ENCODE results near the gene HLA-DRA. TPM values are rescaled to one million over a fixed set of nuclear protein-coding genes. Genes with fewer than 3 reads are reported as not detected.
"Not testable (repeated sequence)": the region's sequence is repeated elsewhere in the genome, so short reads cannot be mapped to it uniquely, and the experiment has no call there.

HLA-DRA gene
- total and polyA plus RNA-seq, 2 donors from 2014 or later, result 489 to 607 TPM

GRCh38 chr6:32462609-32463008 lies 22.9 kb downstream of the HLA-DRA start:
- Histone ChIP-seq H3K9ac (ENCODE audit: low read length in 3 of 3) (no peak overlapping the region), H3K27me3 (ENCODE audit: control insufficient read depth, insufficient read depth, low read length) (no peaks in the 10 kb centered on the region), H3K9me3 (ENCODE audit: control insufficient read depth in 2 of 3, insufficient read depth in 1 of 3, low read length in 3 of 3) (peaks cover 0 to 2% (median 0%) of the 10 kb centered on the region in 3 donors), H3K4me1 (ENCODE audit: control insufficient read depth in 2 of 3, insufficient read depth in 2 of 3, low read depth in 1 of 3, low read length in 3 of 3) (no peaks in the 10 kb centered on the region), H3K4me3 (ENCODE audit: low read length in 3 of 3) (no peak overlapping the region), H3K27ac (ENCODE audit: low read depth in 2 of 2, low read length in 2 of 2) (no peak overlapping the region), H3K36me3 (ENCODE audit: control insufficient read depth in 2 of 3, insufficient read depth in 3 of 3, low read length in 3 of 3) (no peaks in the 10 kb centered on the region)
- TF ChIP-seq CTCF (IDR thresholded peaks at IDR 0.05; ENCODE audit: borderline replicate concordance, extremely low read depth, insufficient read depth), result no peak
- intact Hi-C loops (cut with DNase I), result no loop called here
- FAIRE-seq, result no peak
- DNase-seq, result peak in 3 of 5 donors; percentile 26 to 78 (median 72)

- intact Hi-C loops (cut with DNase I); DNase-seq; H3K36me3 ChIP-seq (ENCODE audit: control insufficient read depth in 2 of 3, insufficient read depth in 3 of 3, low read length in 3 of 3); H3K4me1 ChIP-seq (ENCODE audit: control insufficient read depth in 2 of 3, insufficient read depth in 2 of 3, low read depth in 1 of 3, low read length in 3 of 3); H3K27me3 ChIP-seq (ENCODE audit: control insufficient read depth, insufficient read depth, low read length); H3K9ac ChIP-seq (ENCODE audit: low read length in 3 of 3); H3K27ac ChIP-seq (ENCODE audit: low read depth in 2 of 2, low read length in 2 of 2); FAIRE-seq; H3K9me3 ChIP-seq (ENCODE audit: control insufficient read depth in 2 of 3, insufficient read depth in 1 of 3, low read length in 3 of 3); H3K4me3 ChIP-seq (ENCODE audit: low read length in 3 of 3): not testable (repeated sequence)
Measured at GRCh38 chr6:32467743-32468503, 28.2 kb downstream of the HLA-DRA start.

- no peak for DNase-seq
- Histone ChIP-seq H3K36me3 (ENCODE audit: control insufficient read depth in 2 of 3, insufficient read depth in 3 of 3, low read length in 3 of 3) (no peaks in the 10 kb centered on the region), H3K27ac (ENCODE audit: low read depth in 2 of 2, low read length in 2 of 2) (peak overlapping the region; percentile 20 to 32), H3K27me3 (ENCODE audit: control insufficient read depth, insufficient read depth, low read length) (no peaks in the 10 kb centered on the region), H3K9me3 (ENCODE audit: control insufficient read depth in 2 of 3, insufficient read depth in 1 of 3, low read length in 3 of 3) (peaks cover 0 to 1% (median 0%) of the 10 kb centered on the region in 3 donors), H3K4me1 (ENCODE audit: control insufficient read depth in 2 of 3, insufficient read depth in 2 of 3, low read depth in 1 of 3, low read length in 3 of 3) (no peaks in the 10 kb centered on the region), H3K9ac (ENCODE audit: low read length in 3 of 3) (no peak overlapping the region), H3K4me3 (ENCODE audit: low read length in 3 of 3) (no peak overlapping the region)
- no peak for FAIRE-seq
- intact Hi-C loops (cut with DNase I), result no loop called here
- TF ChIP-seq CTCF (IDR thresholded peaks at IDR 0.05; ENCODE audit: borderline replicate concordance, extremely low read depth, insufficient read depth), result no peak
Measured at GRCh38 chr6:32472781-32473375, 33.2 kb downstream of the HLA-DRA start.

- H3K9ac ChIP-seq (ENCODE audit: low read length in 3 of 3); H3K4me1 ChIP-seq (ENCODE audit: control insufficient read depth in 2 of 3, insufficient read depth in 2 of 3, low read depth in 1 of 3, low read length in 3 of 3); H3K9me3 ChIP-seq (ENCODE audit: control insufficient read depth in 2 of 3, insufficient read depth in 1 of 3, low read length in 3 of 3); H3K4me3 ChIP-seq (ENCODE audit: low read length in 3 of 3); H3K36me3 ChIP-seq (ENCODE audit: control insufficient read depth in 2 of 3, insufficient read depth in 3 of 3, low read length in 3 of 3); H3K27me3 ChIP-seq (ENCODE audit: control insufficient read depth, insufficient read depth, low read length); intact Hi-C loops (cut with DNase I): not testable (repeated sequence)
- H3K27ac ChIP-seq (ENCODE audit: low read depth in 2 of 2, low read length in 2 of 2), result peak overlapping the region; percentile 41 to 53
- DNase-seq (peak in 1 of 5 donors; percentile 25), FAIRE-seq (peak; percentile 92)
Measured at GRCh38 chr6:32473376-32474348, 34.0 kb downstream of the HLA-DRA start.
